IPS DF 19.7 (cell line): ENCODE measurements around the gene POLE3.
"Not testable (repeated sequence)": the region's sequence is repeated elsewhere in the genome, so short reads cannot be mapped to it uniquely, and the experiment has no call there.

Source experiments
- DNase-seq: peaks from one replicate; pipeline ENCODE4 v3.0.0-alpha.2; 2013; ENCODE audit warnings: low read depth, low spot score

POLE3 gene

DNA sequence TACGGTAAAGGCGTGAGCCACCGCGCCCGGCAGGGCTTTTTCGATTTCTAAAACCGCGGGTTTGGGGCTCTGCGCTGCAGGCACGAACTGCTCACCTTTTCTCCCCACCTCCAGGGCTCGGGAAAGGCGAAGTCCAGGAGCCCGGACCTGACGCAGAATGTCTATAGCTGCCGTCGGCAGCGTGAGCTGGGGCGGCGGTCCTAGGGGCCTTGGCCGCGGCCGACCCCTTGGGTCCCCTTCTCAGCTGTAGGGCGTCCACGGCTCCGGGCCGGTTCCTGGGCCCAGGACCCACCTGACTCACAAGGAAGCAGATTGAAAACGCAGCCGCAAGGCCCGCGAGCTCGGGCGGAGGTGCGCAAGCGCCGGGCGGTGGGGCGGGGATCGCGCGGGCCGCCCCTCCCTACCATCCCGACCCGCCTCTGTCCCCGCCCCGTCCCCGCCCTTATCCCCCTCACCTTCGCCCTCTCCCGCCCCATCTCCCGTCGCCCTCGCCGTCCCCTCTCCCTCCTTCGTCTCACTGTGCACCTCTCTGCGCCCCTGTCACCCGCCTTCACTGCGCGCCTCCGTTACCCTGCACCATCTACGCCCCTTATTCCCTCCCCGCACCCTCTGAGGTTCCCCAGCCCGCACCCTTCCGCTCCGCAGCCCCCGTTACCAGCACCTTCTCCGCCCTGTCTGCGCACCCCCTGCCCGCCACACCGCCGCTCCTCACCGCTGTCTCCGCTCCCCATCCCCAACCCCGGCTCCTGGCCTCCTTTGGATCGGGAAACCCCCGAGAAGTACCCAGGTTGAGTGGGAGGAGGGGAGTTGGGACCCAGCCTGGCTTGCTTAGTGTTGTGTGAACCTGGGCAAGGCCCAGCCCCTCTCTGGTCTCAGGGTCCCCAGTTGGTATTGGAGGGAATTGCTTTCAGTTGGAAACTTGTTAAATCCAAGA lies 33.6 kb downstream of the POLE3 start, which contains the start of gene HDHD3:
Gene HDHD3 (minus strand): TSS at position 353 of the 934 bp plus-strand sequence. CDS start 2,632 bp downstream, outside the sequence.
- DNase-seq: no peak

DNA sequence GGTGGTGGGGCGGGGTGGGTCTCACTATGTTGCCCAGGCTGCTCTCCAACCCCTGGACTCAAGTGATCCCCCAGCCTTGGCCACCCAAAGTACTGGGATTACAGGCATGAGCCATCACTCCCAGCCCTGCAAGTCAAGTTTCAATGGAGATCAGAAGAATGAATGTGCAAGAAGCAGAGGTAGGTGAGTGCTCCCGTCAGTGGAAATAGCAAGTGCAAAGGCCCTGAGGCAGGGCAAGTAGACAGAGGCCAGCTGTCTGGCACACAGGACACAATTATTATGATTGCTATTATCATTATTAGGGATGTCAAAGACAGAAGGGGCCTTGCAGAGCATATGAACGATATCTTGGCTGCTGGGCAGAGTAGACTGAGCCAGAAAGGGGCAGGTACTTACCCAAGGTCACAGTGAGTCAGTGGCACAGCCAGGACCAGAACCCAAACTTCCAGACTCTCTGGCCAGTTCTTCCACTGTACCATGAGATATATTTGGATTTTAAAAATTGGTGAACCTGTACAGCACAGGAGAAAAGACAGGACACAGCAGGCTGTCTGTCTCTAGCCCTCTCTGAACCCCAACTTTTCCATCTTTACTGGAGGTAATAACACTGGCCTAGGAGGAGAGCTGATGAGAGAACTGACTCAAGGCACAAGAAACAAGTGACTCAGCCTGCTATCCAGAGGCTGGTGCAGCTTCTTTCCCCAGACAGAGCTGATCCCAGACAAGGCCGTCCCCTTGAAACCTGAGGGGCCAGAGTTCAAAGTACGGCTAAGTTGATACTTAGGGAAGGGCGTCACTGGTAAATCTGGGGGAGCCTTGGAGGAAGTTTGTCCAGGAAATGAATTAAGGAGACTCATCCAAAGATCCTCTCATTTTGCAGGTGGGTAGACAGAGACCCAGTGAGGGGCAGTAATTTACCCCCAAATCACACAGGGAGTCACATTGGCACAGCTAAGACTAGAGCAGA lies 35.1 kb downstream of the POLE3 start:
- DNase-seq: no peak

DNA sequence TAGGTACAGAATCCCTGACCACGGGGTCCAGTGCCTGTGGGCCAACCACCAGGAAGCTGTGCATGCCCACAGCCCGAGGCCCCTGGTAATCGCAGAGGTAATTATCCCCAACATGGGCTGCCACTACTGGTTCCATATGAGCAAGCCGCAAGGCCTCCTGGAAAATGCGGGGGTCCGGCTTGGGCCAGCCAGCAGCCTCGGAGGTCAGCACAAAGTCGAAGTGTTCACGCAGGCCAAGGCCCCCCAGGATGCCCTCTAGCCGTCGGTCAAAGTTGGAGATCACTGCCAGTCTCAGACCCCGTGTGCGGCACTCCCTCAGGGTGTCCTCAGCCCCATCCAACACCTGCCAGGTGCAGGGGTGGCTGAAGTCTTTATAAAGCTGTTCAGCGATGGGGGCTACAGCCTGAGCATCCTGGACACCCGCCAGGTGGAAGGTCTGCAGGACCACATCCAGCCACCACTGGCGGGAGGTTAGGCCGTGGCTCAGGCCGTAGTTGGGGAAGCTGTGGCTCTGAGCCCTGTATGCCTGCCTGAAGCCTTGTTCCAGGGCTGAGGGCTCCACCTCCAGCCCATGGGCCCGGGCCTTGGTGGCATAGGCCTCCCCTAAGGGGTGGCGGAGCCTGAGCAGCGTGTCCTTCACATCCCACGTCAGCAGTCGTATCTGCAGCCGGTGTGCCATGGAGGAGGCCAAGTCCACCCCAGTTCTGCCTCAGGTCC lies 36.6 kb downstream of the POLE3 start:
- no peak for DNase-seq

DNA sequence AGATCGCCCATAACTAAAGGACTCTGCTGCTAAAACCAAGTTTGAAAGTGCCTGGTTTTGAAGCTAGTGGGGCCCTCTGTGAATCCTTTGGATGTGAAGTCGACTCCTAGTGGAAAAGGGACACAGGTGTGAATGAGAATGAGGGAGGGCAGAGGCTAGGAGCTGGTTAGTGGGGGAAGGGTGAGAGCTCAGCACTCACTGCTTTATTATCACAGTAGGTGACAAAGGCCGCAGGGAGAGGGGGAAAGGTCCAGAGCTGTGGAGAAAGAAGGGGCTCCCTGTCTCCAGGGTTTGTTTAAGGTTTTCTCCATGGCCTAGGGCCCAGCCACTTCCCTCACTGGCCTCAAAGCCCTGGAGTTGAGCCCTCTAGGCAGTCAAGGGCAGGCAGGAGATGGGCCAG lies 37.2 kb downstream of the POLE3 start:
- DNase-seq: no peak

DNA sequence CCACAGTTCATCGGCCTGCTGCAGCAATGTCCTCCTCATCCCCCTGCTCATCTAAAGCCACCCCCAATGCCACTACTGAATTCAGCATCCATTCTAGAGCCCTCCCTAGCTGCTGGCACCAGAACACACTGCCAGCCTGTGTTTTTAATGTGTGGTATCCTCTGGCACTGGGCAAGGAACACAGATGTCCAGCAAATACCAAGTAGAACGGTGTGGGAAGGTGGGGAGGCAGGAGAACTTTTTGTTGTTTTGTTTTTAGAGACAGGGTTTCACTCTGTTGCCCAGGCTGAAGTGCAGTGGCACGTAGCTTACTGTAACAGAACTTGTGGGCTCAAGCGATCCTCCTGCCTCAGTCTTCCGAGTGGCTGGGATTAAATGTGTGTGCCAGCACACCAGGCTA lies 38.4 kb downstream of the POLE3 start:
- no peak for DNase-seq

DNA sequence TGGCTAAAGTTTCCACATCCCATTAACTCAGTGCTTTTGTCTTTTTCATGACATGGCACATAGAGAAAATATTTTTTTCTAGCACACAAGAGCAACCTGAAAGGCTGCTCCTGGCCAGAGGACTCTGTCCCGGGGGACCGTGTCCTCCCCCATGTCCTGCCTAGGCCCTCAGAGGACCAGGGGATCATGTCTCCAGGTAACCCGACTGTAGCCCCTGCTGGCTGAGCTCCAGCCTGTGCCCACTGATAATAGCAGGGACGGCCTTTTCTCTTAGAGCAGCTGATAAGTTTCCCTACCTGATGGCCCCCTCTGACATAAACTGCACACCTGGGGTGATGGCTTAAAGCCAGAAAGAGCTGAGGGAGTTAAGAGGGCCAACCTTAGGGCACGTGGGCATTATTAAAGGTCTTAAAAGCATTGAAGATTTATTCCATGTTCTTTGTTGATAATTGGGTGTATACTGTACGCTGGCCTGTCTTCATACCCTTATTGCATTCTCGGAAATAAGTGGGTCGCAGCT lies 39.6 kb downstream of the POLE3 start:
- DNase-seq: no peak

DNA sequence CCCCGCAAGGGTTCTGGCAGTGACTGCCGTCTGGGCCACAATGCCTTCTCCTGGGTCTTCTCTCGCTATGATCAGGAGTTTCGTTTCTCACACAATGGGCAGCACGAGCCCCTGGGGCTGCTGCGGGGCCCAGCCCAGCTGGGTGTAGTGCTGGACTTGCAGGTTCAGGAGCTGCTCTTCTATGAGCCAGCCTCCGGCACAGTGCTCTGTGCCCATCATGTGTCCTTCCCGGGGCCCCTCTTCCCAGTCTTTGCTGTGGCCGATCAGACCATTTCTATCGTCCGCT lies 40.7 kb downstream of the POLE3 start:
- DNase-seq: no peak

DNA sequence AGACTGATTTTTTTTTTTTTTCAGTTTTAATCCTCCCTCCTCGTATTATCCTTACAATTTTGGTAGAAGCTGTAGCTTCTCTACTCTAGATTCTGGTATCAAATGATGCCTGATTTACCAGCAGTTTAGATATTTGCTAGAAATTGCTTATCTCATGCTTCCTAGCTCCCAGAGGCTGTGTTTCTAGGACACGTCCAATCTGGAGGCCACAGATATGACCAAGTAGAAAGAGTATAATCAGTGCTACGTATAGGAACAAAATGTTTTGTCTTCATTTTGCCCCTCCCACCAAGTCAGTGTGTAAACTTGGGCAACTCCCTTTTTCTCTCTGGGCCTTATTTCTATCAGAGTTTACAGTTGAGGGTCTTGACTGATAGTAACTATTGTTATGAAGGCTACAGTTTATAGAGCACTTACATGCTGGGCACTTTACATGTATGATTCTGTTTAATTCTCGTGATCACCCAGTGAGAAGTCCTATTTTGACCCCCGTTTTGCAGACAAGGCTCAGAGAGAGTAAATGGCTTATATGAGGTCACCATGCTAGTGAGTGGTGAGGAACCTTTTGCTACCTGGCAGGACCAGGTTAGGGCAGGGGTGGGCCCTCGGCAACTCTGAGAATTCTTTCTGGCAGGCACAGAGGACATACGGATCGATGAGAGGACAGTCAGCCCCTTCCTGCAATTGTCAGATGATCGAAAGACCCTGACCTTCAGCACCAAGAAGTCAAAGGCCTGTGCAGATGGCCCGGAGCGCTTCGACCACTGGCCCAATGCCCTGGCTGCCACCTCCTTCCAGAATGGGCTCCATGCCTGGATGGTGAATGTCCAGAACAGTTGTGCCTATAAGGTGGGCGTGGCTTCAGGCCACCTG lies 41.3 kb downstream of the POLE3 start:
- DNase-seq: no peak

DNA sequence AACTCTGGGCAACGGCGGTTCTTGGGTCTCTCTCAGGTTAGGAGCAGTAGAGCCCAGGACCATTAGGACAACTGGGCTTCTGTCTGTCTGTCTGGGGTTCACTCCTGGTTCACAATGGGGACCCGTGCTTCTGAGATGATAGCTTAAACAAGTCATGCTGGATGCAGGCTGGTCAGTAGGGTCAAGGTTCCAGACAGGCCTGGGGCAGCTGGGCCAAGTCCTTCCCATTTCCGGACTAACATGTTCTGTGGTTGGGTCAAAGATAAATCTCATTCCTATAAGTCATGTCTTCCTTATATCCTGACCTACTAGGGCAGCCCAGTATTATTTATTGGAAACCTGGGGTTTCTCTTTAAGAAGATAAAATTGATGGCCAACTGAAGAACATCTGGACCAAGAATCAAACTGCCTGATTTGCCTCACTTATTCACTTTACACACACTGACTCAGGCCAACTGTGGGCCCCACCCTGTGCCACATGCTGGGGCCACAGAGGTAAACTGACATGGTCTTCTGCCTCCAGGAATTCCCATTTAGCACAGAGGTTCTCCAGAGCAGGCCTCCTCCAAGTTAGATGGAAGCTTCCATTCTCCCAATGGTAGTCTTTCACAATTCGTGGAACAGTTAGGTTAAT lies 42.0 kb downstream of the POLE3 start:
- DNase-seq: no peak

DNA sequence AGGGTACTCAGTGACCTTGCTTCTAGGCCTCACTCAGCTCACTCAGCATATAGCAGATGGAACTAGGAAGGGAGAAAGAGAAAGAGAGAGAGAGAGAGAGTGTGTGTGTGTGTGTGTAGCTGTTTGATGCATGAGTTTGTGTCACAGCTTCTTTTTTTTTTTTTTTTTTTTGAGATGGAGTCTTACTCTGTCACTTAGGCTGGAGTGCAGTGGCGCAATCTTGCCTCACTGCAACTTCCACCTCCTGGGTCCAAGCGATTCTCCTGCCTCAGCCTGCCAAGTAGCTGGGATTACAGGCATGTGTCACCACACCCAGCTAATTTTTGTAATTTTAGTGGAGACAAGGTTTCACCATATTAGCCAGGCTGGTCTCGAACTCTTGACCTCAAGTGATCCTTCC lies 44.8 kb downstream of the POLE3 start:
- DNase-seq: not testable (repeated sequence)

DNA sequence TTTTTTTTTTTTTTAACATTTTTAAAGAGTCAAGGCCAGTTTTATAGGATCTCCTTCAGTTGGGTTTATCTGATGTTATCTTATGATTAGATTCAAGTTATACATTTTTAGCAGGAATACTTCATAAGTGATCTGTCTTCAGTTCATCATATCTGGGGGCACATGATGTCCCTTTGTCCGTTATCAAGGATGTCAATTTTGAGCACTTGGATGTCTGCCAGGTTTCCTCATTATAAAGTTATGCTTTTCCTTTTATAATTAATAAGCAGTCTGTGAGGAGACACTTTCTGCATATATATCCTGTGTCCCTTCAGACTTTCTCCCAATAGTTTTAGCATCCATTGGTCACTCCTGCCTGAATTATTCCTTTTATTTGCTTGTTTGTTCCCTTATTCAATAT lies 45.5 kb downstream of the POLE3 start:
- no peak for DNase-seq

DNA sequence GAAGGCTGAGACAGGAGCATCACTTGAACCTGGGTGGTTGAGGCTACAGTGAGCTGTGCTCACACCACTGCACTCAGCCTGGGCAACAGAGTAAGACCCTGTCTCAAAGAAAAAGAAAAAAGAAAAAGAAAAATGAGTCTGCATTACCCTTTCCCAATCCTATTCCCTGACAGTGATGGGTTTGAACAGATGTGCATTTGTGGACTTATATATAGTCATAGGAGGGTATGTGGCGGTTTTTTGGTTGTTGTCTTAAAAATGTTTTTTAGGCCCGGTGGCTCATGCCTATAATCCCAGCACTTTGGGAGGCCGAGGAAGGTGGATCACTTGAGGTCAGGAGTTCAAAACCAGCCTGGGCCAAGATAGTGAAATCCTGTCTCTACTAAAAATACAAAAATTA lies 47.1 kb downstream of the POLE3 start:
- no peak for DNase-seq

DNA sequence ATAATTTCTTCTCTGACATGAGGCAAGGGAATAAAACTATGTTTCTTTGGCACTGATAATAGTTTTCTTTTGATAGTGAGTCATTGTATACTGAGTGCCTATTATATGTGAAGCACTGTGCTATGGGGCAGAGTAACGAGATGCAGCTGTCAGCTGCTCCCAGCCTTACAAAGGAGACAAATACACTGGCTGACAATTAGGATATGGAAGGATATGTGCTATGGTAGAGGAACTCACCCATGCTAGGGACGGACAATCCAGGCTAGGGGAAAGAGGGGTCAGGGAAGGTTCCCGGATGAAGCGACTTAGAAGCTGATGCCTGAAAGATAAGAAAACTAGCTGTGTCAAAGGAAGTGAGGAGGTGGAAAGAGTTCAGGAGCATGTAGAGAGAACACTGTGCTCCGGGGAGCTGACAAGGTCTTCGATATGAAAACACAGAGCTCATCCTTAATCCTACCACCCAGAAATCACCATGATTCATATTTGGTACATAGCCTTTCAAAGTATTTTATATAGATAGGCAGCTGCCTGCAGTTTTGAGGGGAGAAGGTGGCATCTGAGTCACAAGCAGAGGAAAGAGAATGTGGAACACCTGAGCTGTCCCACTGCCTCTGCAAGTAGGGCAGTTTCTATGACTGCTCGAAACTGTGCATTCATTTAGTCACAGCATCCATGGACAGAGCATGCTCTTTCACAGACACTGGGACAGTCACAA lies 49.0 kb downstream of the POLE3 start:
- DNase-seq: no peak

DNA sequence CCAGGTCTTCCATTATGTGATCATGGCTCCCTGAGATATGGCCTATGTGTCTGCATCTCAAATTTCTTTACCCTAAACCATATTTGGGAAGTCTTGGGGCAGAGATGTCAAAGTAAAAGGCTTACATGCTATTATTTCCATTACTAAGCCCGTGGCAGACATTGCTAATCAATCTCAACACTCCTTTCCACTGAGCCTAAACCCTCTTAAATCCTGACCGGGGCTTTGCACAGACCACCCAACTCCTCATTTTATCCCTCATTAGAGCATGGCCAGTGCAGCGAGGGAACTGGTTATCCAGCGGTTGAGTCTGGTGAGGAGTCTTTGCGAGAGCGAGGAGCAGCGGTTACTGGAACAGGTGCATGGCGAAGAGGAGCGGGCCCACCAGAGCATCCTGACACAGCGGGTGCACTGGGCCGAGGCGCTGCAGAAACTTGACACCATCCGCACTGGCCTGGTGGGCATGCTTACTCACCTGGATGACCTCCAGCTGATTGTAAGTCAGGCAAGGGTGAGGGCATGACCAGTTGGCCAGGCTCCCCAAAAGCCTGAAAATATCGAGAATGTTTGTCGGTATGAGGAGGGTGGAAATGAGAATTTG lies 50.1 kb downstream of the POLE3 start:
- no peak for DNase-seq

DNA sequence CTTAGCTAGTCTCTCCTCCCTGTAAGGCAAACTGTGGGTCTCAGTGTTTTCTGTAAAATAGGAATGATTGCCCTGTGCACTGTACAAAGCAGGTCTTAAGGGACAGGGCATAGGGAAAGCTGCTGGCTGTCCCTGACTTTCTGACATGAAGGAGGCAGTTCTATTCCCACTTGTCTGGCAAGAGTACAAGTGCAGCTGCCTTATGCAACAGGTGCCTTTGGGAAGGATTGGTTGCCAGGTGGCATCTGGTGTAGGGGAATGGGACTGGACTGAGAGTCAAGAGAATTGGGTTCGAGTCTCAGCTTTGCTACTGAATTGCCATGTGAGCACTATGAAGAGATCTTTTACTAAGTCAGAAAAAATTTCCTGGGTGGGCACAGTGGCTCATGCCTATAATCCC lies 51.1 kb downstream of the POLE3 start:
- DNase-seq: no peak
